H1 (cell line): Measurements from ENCODE around the gene HMGB4. TPM values are rescaled to one million over a fixed set of nuclear protein-coding genes. Genes with fewer than 3 reads are reported as not detected.

ENCODE experiments used
- CTCF ChIA-PET: fragments of 300-600 bp; sonication (Branson Sonifier 250); formaldehyde crosslinking; loops from one replicate; lab custom pipeline; 2021; ENCODE audit not compliant: partially characterized antibody; lab: Charles Lee
- POLR2A ChIA-PET: fragments of 300-600 bp; sonication (Branson Sonifier 250); formaldehyde crosslinking; loops from one replicate; lab custom pipeline; 2021; ENCODE audit warnings: inconsistent platforms; ENCODE audit not compliant: partially characterized antibody; lab: Charles Lee
- DNase-seq, 2 experiments: peaks; one replicate each; pipeline versions ENCODE4 v3.0.0 to v3.0.0-alpha.2; 2010 to 2022; ENCODE audit warnings: low spot score in 2 of 2, low read depth in 1 of 2, mixed read lengths in 1 of 2
- FAIRE-seq: peaks from 2 replicates; lab custom pipeline; 2011; peaks lifted over from hg19 to GRCh38; lab: Jason Lieb, UNC
- H2AFZ ChIP-seq: 2 replicates; pipeline ENCODE4 v1.8.1; 2012; ENCODE audit warnings: low read length, inconsistent platforms
- H2AK5ac ChIP-seq: 2 replicates; pipeline ENCODE4 v1.6.1; 2013; ENCODE audit warnings: low read depth, low read length
- H2BK120ac ChIP-seq: replicated peaks from 2 replicates; pipeline ENCODE3; 2013; ENCODE audit warnings: low read depth, low read length, inconsistent platforms
- H2BK12ac ChIP-seq: 2 replicates; pipeline ENCODE4 v1.6.1; 2013; ENCODE audit warnings: low read depth, low read length
- H2BK15ac ChIP-seq: 2 replicates; pipeline ENCODE4 v1.6.1; 2013; ENCODE audit warnings: low read length
- H2BK20ac ChIP-seq: 2 replicates; pipeline ENCODE4 v1.6.1; 2013; ENCODE audit warnings: low read length
- H2BK5ac ChIP-seq: 2 replicates; pipeline ENCODE4 v1.6.1; 2013; ENCODE audit warnings: low read depth, low read length
- H3K14ac ChIP-seq: 2 replicates; pipeline ENCODE4 v1.6.1; 2013; ENCODE audit warnings: inconsistent platforms; ENCODE audit not compliant: insufficient read length
- H3K18ac ChIP-seq: 2 replicates; pipeline ENCODE4 v1.6.1; 2013; ENCODE audit warnings: low read length; ENCODE audit errors: extremely low read depth
- H3K23ac ChIP-seq: 2 replicates; pipeline ENCODE4 v1.6.1; 2013; ENCODE audit warnings: inconsistent platforms; ENCODE audit not compliant: insufficient read length
- H3K23me2 ChIP-seq: 2 replicates; pipeline ENCODE4 v1.6.1; 2013; ENCODE audit warnings: low read depth, low read length
- H3K27ac ChIP-seq: 2 replicates; pipeline ENCODE4 v1.6.1; 2011; ENCODE audit warnings: low read depth, low read length, inconsistent platforms
- H3K27me3 ChIP-seq, 4 experiments: replicated peaks in 1 of 4; 1 replicate in 1 of 4; 2 replicates in 3 of 4; pipeline versions ENCODE4 v1.6.1 to v1.8.1; 2011 to 2013; ENCODE audit warnings: low read length in 3 of 4, mild to moderate bottlenecking in 3 of 4, inconsistent platforms in 2 of 4, mixed read lengths in 2 of 4, moderate library complexity in 1 of 4; ENCODE audit not compliant: control insufficient read depth in 3 of 4, insufficient read depth in 3 of 4; ENCODE audit errors: extremely low read depth in 1 of 4
- H3K36me3 ChIP-seq, 4 experiments: 2 replicates each; pipeline versions ENCODE4 v1.6.1 to v1.8.1; 2011 to 2013; ENCODE audit warnings: mild to moderate bottlenecking in 4 of 4, low read length in 3 of 4, moderate library complexity in 2 of 4, control low read depth in 1 of 4, inconsistent platforms in 1 of 4; ENCODE audit not compliant: insufficient read depth in 4 of 4, control insufficient read depth in 2 of 4
- H3K4ac ChIP-seq: replicated peaks from 2 replicates; pipeline ENCODE3; 2013; ENCODE audit warnings: low read length, low read depth, mixed read lengths, inconsistent platforms; ENCODE audit not compliant: insufficient read length
- H3K4me1 ChIP-seq, 4 experiments: replicated peaks in 1 of 4; 1 replicate in 1 of 4; 2 replicates in 3 of 4; pipeline versions ENCODE4 v1.6.1 to v1.8.1; 2011 to 2013; ENCODE audit warnings: low read length in 3 of 4, inconsistent platforms in 2 of 4, mixed read lengths in 1 of 4; ENCODE audit not compliant: insufficient read depth in 4 of 4, control insufficient read depth in 3 of 4
- H3K4me2 ChIP-seq, 2 experiments: 2 replicates each; pipeline versions ENCODE4 v1.6.1 to v1.8.1; 2011 to 2013; ENCODE audit warnings: low read depth in 2 of 2, low read length in 2 of 2, control low read depth in 1 of 2, inconsistent platforms in 1 of 2, mild to moderate bottlenecking in 1 of 2; ENCODE audit not compliant: insufficient read depth in 1 of 2
- H3K4me3 ChIP-seq, 4 experiments: fragments of 200-600, 300-600 bp in 1 of 4; sonication (generic), shearing (Covaris generic), sonication (Bioruptor Twin) in 1 of 4; 2 replicates each; pipeline versions ENCODE4 v1.5.1 to v1.8.1; 2011 to 2016; ENCODE audit warnings: low read length in 4 of 4, low read depth in 3 of 4, control low read depth in 2 of 4, inconsistent platforms in 2 of 4, mild to moderate bottlenecking in 2 of 4, mixed read lengths in 1 of 4, moderate library complexity in 1 of 4; ENCODE audit not compliant: insufficient read depth in 2 of 4; ENCODE audit errors: extremely low read depth in 1 of 4
- H3K56ac ChIP-seq: replicated peaks from 2 replicates; pipeline ENCODE3; 2013; ENCODE audit warnings: low read depth, mild to moderate bottlenecking, mixed read lengths, low read length, inconsistent platforms; ENCODE audit not compliant: insufficient read length
- H3K79me1 ChIP-seq: 2 replicates; pipeline ENCODE4 v1.6.1; 2013; ENCODE audit warnings: low read depth, low read length, control low read depth
- H3K79me2 ChIP-seq, 2 experiments: 2 replicates each; pipeline versions ENCODE4 v1.6.1 to v1.8.1; 2012 to 2013; ENCODE audit warnings: low read length in 2 of 2, mild to moderate bottlenecking in 2 of 2, inconsistent platforms in 1 of 2; ENCODE audit not compliant: insufficient read depth in 2 of 2, control insufficient read depth in 1 of 2
- H3K9ac ChIP-seq, 4 experiments: replicated peaks in 1 of 4; 1 replicate in 1 of 4; 2 replicates in 3 of 4; pipeline versions ENCODE4 v1.6.1 to v1.8.1; 2011 to 2013; ENCODE audit warnings: low read depth in 3 of 4, low read length in 3 of 4, control low read depth in 2 of 4, mild to moderate bottlenecking in 2 of 4, moderate library complexity in 2 of 4, inconsistent platforms in 1 of 4; ENCODE audit errors: extremely low read depth in 1 of 4
- H3K9me3 ChIP-seq, 2 experiments: 2 replicates each; pipeline versions ENCODE4 v1.6.1 to v1.8.1; 2012 to 2013; ENCODE audit warnings: mild to moderate bottlenecking in 2 of 2, moderate library complexity in 2 of 2, control low read depth in 1 of 2, inconsistent platforms in 1 of 2, low read depth in 1 of 2, low read length in 1 of 2, mixed read lengths in 1 of 2; ENCODE audit not compliant: insufficient read depth in 2 of 2
- H4K20me1 ChIP-seq, 2 experiments: replicated peaks in 1 of 2; 2 replicates each; pipeline versions ENCODE3 to v1.8.1; 2011 to 2013; ENCODE audit warnings: inconsistent platforms in 2 of 2, low read length in 2 of 2, mild to moderate bottlenecking in 1 of 2; ENCODE audit not compliant: insufficient read depth in 2 of 2, control insufficient read depth in 1 of 2
- H4K5ac ChIP-seq: 2 replicates; pipeline ENCODE4 v1.6.1; 2013; ENCODE audit warnings: low read length, low read depth, mixed read lengths, inconsistent platforms; ENCODE audit not compliant: insufficient read length
- H4K8ac ChIP-seq: 2 replicates; pipeline ENCODE4 v1.8.0; 2013; ENCODE audit warnings: mild to moderate bottlenecking, moderate library complexity, low read length, inconsistent platforms; ENCODE audit not compliant: insufficient read depth; ENCODE audit errors: extremely low read depth
- H4K91ac ChIP-seq: replicated peaks from 2 replicates; pipeline ENCODE3; 2013; ENCODE audit warnings: low read length, mixed read lengths, inconsistent platforms; ENCODE audit not compliant: insufficient read length
- BCL11A ChIP-seq, 2 experiments: IDR thresholded peaks; one replicate each; pipeline ENCODE4 v1.6.1; 2011; ENCODE audit warnings: low read depth in 2 of 2, low read length in 2 of 2, mild to moderate bottlenecking in 2 of 2
- HDAC2 ChIP-seq, 2 experiments: fragments of 300-600 bp in 1 of 2; sonication (generic) in 1 of 2; IDR thresholded peaks; 2 replicates each; pipeline ENCODE4 v1.6.1; 2011 to 2012; ENCODE audit warnings: low read depth in 2 of 2, low read length in 2 of 2, mild to moderate bottlenecking in 2 of 2, moderate library complexity in 2 of 2, borderline replicate concordance in 1 of 2, inconsistent platforms in 1 of 2
- POLR2A ChIP-seq, 2 experiments: IDR thresholded peaks; 1 replicate in 1 of 2; 2 replicates in 1 of 2; pipeline ENCODE4 v1.6.1; 2011; ENCODE audit warnings: low read depth in 2 of 2, low read length in 2 of 2, mild to moderate bottlenecking in 2 of 2; ENCODE audit errors: control extremely low read depth in 1 of 2
- POLR2AphosphoS5 ChIP-seq: IDR thresholded peaks from 2 replicates; pipeline ENCODE4 v1.6.1; 2011; ENCODE audit warnings: low read depth, low read length
- RBBP5 ChIP-seq: IDR thresholded peaks from 2 replicates; pipeline ENCODE4 v1.7.1; 2012; ENCODE audit warnings: low read depth, mild to moderate bottlenecking, inconsistent platforms, low read length, moderate library complexity, borderline replicate concordance
- RFX5 ChIP-seq: IDR thresholded peaks from 2 replicates; pipeline ENCODE4 v1.6.1; 2011; ENCODE audit warnings: low read depth, low read length, improper control_type of control experiment, borderline replicate concordance
- SAP30 ChIP-seq: fragments of 300-600 bp; sonication (generic); IDR thresholded peaks from 2 replicates; pipeline ENCODE4 v1.7.1; 2012; ENCODE audit warnings: low read length, moderate library complexity, mild to moderate bottlenecking, inconsistent platforms; ENCODE audit not compliant: insufficient read depth, insufficient replicate concordance
- SIN3A ChIP-seq, 2 experiments: IDR thresholded peaks in 1 of 2; conservative IDR thresholded peaks in 1 of 2; 2 replicates each; pipeline ENCODE4 v1.6.1; 2011 to 2012; ENCODE audit warnings: low read length in 2 of 2, improper control_type of control experiment in 1 of 2, low read depth in 1 of 2, mild to moderate bottlenecking in 1 of 2
- SIRT6 ChIP-seq: IDR thresholded peaks from one replicate; pipeline ENCODE4 v1.7.1; 2012; ENCODE audit warnings: low read length, inconsistent platforms
- TEAD4 ChIP-seq: IDR thresholded peaks from 2 replicates; pipeline ENCODE4 v1.6.1; 2012; ENCODE audit warnings: low read depth, low read length, inconsistent platforms, mixed read lengths
- YY1 ChIP-seq: IDR thresholded peaks from 2 replicates; pipeline ENCODE4 v1.6.1; 2011; ENCODE audit warnings: low read depth, mild to moderate bottlenecking, low read length
- WGBS, 2 experiments: shearing (Covaris generic) in 1 of 2; methylation state at CpG; one replicate each; pipeline versions ENCODE4 v1.1.6 to v1.1.7; 2013 to 2015; ENCODE audit warnings: low lambda C conversion rate in 2 of 2, mixed read lengths in 2 of 2, inconsistent platforms in 1 of 2, low coverage in 1 of 2, missing lambda C conversion rate in 1 of 2; ENCODE audit not compliant: insufficient replicate concordance in 2 of 2, insufficient coverage in 1 of 2, insufficient read length in 1 of 2; ENCODE audit errors: extremely low coverage in 1 of 2, missing lambda C conversion rate in 1 of 2; 5-methylcytosine and 5-hydroxymethylcytosine counted together
- polyA plus RNA-seq, 7 experiments: library from polyadenylated mRNA; depleted of rRNA in 3 of 7; stranded (reverse) in 5 of 7; unstranded in 2 of 7; fragments of >200 nt in 5 of 7; fragments of 200-250 nt in 2 of 7; gene quantifications; 1 replicate in 5 of 7; 2 replicates in 1 of 7; 4 replicates in 1 of 7; pipeline versions ENCODE4 v1.2.1 to v1.2.3, GENCODE V29; 2011 to 2013; ENCODE audit warnings: missing spikeins in 2 of 7, mixed read lengths in 2 of 7
- total RNA-seq: library from RNA; stranded (reverse); fragmentation: NEBNext Ultra II Directional; extraction: Animal tissue kit (Norgen Biotek cat#: 25700); gene quantifications from 2 replicates; pipeline ENCODE4 v1.2.1, GENCODE V29; 2021
- TF ChIP-seq, protein P1 (sequence below): IDR thresholded peaks from 2 replicates; pipeline ENCODE4 v1.6.1; 2012; ENCODE audit warnings: inconsistent platforms

Gene HMGB4
- total and polyA plus RNA-seq, 2 of the 8 experiments (the other 6 are each of a cell fraction or from before 2014, with no cell fraction given) = not detected

DNA sequence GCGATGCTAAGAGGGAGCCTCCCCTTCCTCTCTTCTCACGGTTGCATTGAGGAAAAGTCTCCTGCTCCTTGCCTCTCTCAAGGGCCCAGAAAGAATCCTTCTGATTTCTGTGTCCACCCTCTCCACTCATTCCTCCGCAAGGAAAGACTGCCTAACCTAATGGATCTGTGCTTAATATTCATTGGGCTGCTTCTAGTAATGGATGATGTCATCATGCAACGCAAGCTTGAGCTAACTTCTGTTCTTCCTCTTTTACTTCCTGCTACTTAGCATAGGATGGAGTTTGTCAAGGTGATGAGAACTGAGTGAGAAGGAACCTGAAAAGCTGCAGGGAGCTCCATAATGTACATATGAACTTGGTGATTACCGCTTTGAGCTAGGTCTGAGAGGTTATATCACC lies 35.2 kb upstream of the HMGB4 start:
- Histone ChIP-seq H3K4me3 (no peak overlapping the region), H4K8ac (no peak overlapping the region), H3K9ac (no peak overlapping the region), H2AFZ (no peak overlapping the region), H3K4ac (no peak overlapping the region), H3K4me2 (no peak overlapping the region), H3K79me1 (no peaks in the 10 kb centered on the region), H2BK20ac (no peak overlapping the region), H3K23ac (no peak overlapping the region), H3K9me3 (peaks cover 9 to 18% of the 10 kb centered on the region in 2 experiments; a peak in 3 of 4 replicates), H3K18ac (no peak overlapping the region), H2BK5ac (no peak overlapping the region), H3K79me2 (no peaks in the 10 kb centered on the region), H3K27ac (no peak overlapping the region), H3K23me2 (no peaks in the 10 kb centered on the region), H3K14ac (no peak overlapping the region), H2AK5ac (no peak overlapping the region), H2BK15ac (no peak overlapping the region), H2BK12ac (no peak overlapping the region), H4K20me1 (no peaks in the 10 kb centered on the region), H3K27me3 (no peaks in the 10 kb centered on the region), H3K36me3 (peaks cover 0 to 5% (median 0%) of the 10 kb centered on the region in 4 experiments; a peak in 1 of 8 replicates), H3K4me1 (no peaks in the 10 kb centered on the region), H4K91ac (no peak overlapping the region), H4K5ac (no peak overlapping the region), H3K56ac (no peak overlapping the region), H2BK120ac (no peak overlapping the region)
- FAIRE-seq (no peak), DNase-seq (no peak)
- WGBS, 2 experiments = 91% methylated on average over 4 of the region's 5 CpGs; no CpG with 5 or more reads in 1 of the 2 experiments
- TF ChIP-seq SIN3A (conservative IDR thresholded peaks at IDR 0.05 in 1 of 2, IDR thresholded peaks at IDR 0.05 in 1 of 2; ENCODE audit: low read depth in 1 of 2, low read length in 2 of 2) = no peak
- no peak for TF ChIP-seq YY1
- no peak for TF ChIP-seq BCL11A (IDR thresholded peaks at IDR 0.05; ENCODE audit: low read depth in 2 of 2, low read length in 2 of 2)
- TF ChIP-seq POLR2A (IDR thresholded peaks at IDR 0.05; ENCODE audit: control extremely low read depth in 1 of 2, low read depth in 2 of 2, low read length in 2 of 2) = no peak
- TF ChIP-seq RFX5 = no peak
- TF ChIP-seq SAP30 = no peak
- no peak for TF ChIP-seq SIRT6
- TF ChIP-seq, protein P1, sequence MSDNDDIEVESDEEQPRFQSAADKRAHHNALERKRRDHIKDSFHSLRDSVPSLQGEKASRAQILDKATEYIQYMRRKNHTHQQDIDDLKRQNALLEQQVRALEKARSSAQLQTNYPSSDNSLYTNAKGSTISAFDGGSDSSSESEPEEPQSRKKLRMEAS = no peak
- no peak for TF ChIP-seq HDAC2 (IDR thresholded peaks at IDR 0.05; ENCODE audit: borderline replicate concordance in 1 of 2, low read depth in 2 of 2, low read length in 2 of 2)
- no peak for TF ChIP-seq POLR2AphosphoS5
- TF ChIP-seq TEAD4 = no peak
- no peak for TF ChIP-seq RBBP5
- POLR2A ChIA-PET = no interaction called here
- CTCF ChIA-PET = no interaction called here
